HepG2 (cell line): ENCODE results near the gene ZSCAN23. TPM values are rescaled to one million over a fixed set of nuclear protein-coding genes. Genes with fewer than 3 reads are reported as not detected.

ENCODE experiments used
- ARHGAP35 ChIP-seq: sonication (generic); formaldehyde crosslinking; IDR thresholded peaks from 2 replicates; pipeline ENCODE4 v1.9.0; 2022; ENCODE audit warnings: mild to moderate bottlenecking, inconsistent platforms, moderate library complexity, missing genetic modification reagents, borderline replicate concordance
- CREB1 ChIP-seq, 2 experiments: fragments of 450-650 bp in 1 of 2; IDR thresholded peaks; 2 replicates each; pipeline ENCODE4 v1.6.1; 2016 to 2017; ENCODE audit warnings: control low read depth in 1 of 2, mild to moderate bottlenecking in 1 of 2, missing compliant biosample characterization in 1 of 2, missing genetic modification characterization in 1 of 2
- DZIP1 ChIP-seq: sonication (generic); formaldehyde crosslinking; IDR thresholded peaks from 2 replicates; pipeline ENCODE4 v1.5.0; 2020; ENCODE audit warnings: mild to moderate bottlenecking, missing genetic modification reagents
- FOSL2 ChIP-seq: sonication (generic); formaldehyde crosslinking; IDR thresholded peaks from 2 replicates; pipeline ENCODE4 v1.4.0; 2020; ENCODE audit warnings: missing genetic modification reagents
- NFYB ChIP-seq: sonication (generic); formaldehyde crosslinking; IDR thresholded peaks from 2 replicates; pipeline ENCODE4 v1.4.0; 2020; ENCODE audit warnings: missing genetic modification reagents
- PHF20 ChIP-seq: sonication (generic); formaldehyde crosslinking; IDR thresholded peaks from 2 replicates; pipeline ENCODE4 v1.5.0; 2020; ENCODE audit warnings: mild to moderate bottlenecking, missing genetic modification reagents
- POGZ ChIP-seq: sonication (generic); formaldehyde crosslinking; IDR thresholded peaks from 2 replicates; pipeline ENCODE4 v1.4.0; 2020; ENCODE audit warnings: mild to moderate bottlenecking, missing genetic modification reagents
- SRF ChIP-seq: IDR thresholded peaks from 2 replicates; pipeline ENCODE4 v1.6.1; 2011; ENCODE audit warnings: mild to moderate bottlenecking, low read depth, low read length, moderate library complexity
- TCF12 ChIP-seq, 2 experiments: fragments of 450-650 bp in 1 of 2; sonication (generic) in 1 of 2; formaldehyde crosslinking in 1 of 2; IDR thresholded peaks; 2 replicates each; pipeline versions ENCODE4 v1.6.1 to v1.8.0; 2017 to 2022; ENCODE audit warnings: antibody characterized with exemption in 1 of 2, mild to moderate bottlenecking in 1 of 2, missing genetic modification reagents in 1 of 2, moderate library complexity in 1 of 2
- THYN1 ChIP-seq: sonication (generic); formaldehyde crosslinking; IDR thresholded peaks from 2 replicates; pipeline ENCODE4 v1.8.1; 2023; ENCODE audit warnings: low read depth, mild to moderate bottlenecking, moderate library complexity, missing genetic modification reagents, borderline replicate concordance
- ZFYVE20 ChIP-seq: sonication (generic); formaldehyde crosslinking; IDR thresholded peaks from 2 replicates; pipeline ENCODE4 v1.8.0; 2023; ENCODE audit warnings: low read depth, mild to moderate bottlenecking, moderate library complexity, missing genetic modification reagents, borderline replicate concordance
- ZGPAT ChIP-seq: IDR thresholded peaks from 2 replicates; pipeline ENCODE4 v1.6.1; 2016; ENCODE audit warnings: mild to moderate bottlenecking
- ZNF180 ChIP-seq: sonication (generic); formaldehyde crosslinking; IDR thresholded peaks from 2 replicates; pipeline ENCODE4 v1.4.0; 2020; ENCODE audit warnings: low read depth, missing genetic modification reagents, borderline replicate concordance
- ZNF33A ChIP-seq: sonication (generic); formaldehyde crosslinking; IDR thresholded peaks from 2 replicates; pipeline ENCODE4 v1.5.1; 2020; ENCODE audit warnings: missing genetic modification reagents, mild to moderate bottlenecking, moderate library complexity, borderline replicate concordance
- ZNF792 ChIP-seq: IDR thresholded peaks from 2 replicates; pipeline ENCODE4 v1.6.1; 2016
- ZSCAN25 ChIP-seq: sonication (generic); formaldehyde crosslinking; IDR thresholded peaks from 2 replicates; pipeline ENCODE4 v1.8.0; 2022; ENCODE audit warnings: mild to moderate bottlenecking, missing genetic modification reagents
- polyA plus RNA-seq, 8 experiments: library from polyadenylated mRNA; depleted of rRNA in 3 of 8; stranded (reverse) in 7 of 8; unstranded in 1 of 8; fragments of >200 nt; fragmentation: Illumina TruSeq in 4 of 8; extraction: Trizol in 4 of 8; gene quantifications; 2 replicates each; pipeline versions ENCODE4 v1.2.1 to v1.2.3, GENCODE V29; 2011 to 2016; ENCODE audit warnings: low read depth in 4 of 8, missing spikeins in 1 of 8, mixed read lengths in 1 of 8; ENCODE audit not compliant: insufficient read depth in 1 of 8
- total RNA-seq, 5 experiments: library from RNA; depleted of rRNA; stranded (reverse); fragments of >200 nt; fragmentation: Illumina TruSeq; extraction: Trizol; gene quantifications; 2 replicates each; pipeline ENCODE4 v1.2.3, GENCODE V29; 2016; ENCODE audit warnings: low read depth in 1 of 5
- TF ChIP-seq, protein P1 (sequence below): sonication (generic); formaldehyde crosslinking; IDR thresholded peaks from 2 replicates; pipeline ENCODE4 v1.4.0; 2020; ENCODE audit warnings: mild to moderate bottlenecking, missing genetic modification reagents
- TF ChIP-seq, protein P2 (sequence below): sonication (generic); formaldehyde crosslinking; IDR thresholded peaks from 2 replicates; pipeline ENCODE4 v1.4.0; 2020; ENCODE audit warnings: mild to moderate bottlenecking, missing genetic modification reagents
- TF ChIP-seq, protein P3 (sequence below): sonication (generic); formaldehyde crosslinking; IDR thresholded peaks from 2 replicates; pipeline ENCODE4 v1.5.1; 2020; ENCODE audit warnings: missing genetic modification reagents, mild to moderate bottlenecking, borderline replicate concordance

The ZSCAN23 gene
- total and polyA plus RNA-seq, 2 of the 13 experiments (the other 11 are each of a cell fraction or from before 2014, with no cell fraction given) = 0.29 to 1.2 TPM

- no peak for TF ChIP-seq THYN1
- TF ChIP-seq ZSCAN25 (CRISPR knock-in tag) = 0 out of 2 replicates have a peak, but pooled peaks have one; percentile 55
- TF ChIP-seq DZIP1 = no peak
- TF ChIP-seq NFYB (CRISPR knock-in tag) = peak; percentile 58; the same call in 1 of the 2 replicates
- peak; percentile 97 for TF ChIP-seq ZNF792 (CRISPR knock-in tag)
- TF ChIP-seq SRF = no peak
- TF ChIP-seq ZFYVE20 = no peak
- peak; percentile 99 for TF ChIP-seq POGZ (CRISPR knock-in tag)
- TF ChIP-seq, protein P1, sequence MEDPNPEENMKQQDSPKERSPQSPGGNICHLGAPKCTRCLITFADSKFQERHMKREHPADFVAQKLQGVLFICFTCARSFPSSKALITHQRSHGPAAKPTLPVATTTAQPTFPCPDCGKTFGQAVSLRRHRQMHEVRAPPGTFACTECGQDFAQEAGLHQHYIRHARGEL = no peak
- TF ChIP-seq FOSL2 (CRISPR knock-in tag) = peak; percentile 73
- TF ChIP-seq, protein P2, sequence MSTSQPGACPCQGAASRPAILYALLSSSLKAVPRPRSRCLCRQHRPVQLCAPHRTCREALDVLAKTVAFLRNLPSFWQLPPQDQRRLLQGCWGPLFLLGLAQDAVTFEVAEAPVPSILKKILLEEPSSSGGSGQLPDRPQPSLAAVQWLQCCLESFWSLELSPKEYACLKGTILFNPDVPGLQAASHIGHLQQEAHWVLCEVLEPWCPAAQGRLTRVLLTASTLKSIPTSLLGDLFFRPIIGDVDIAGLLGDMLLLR (CRISPR knock-in tag) = peak; percentile 94
- TF ChIP-seq PHF20 (CRISPR knock-in tag) = peak; percentile 91
- peak; percentile 92 for TF ChIP-seq ZGPAT (CRISPR knock-in tag)
- TF ChIP-seq, protein P3, sequence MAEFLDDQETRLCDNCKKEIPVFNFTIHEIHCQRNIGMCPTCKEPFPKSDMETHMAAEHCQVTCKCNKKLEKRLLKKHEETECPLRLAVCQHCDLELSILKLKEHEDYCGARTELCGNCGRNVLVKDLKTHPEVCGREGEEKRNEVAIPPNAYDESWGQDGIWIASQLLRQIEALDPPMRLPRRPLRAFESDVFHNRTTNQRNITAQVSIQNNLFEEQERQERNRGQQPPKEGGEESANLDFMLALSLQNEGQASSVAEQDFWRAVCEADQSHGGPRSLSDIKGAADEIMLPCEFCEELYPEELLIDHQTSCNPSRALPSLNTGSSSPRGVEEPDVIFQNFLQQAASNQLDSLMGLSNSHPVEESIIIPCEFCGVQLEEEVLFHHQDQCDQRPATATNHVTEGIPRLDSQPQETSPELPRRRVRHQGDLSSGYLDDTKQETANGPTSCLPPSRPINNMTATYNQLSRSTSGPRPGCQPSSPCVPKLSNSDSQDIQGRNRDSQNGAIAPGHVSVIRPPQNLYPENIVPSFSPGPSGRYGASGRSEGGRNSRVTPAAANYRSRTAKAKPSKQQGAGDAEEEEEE (CRISPR knock-in tag) = 0 out of 2 replicates have a peak, but pooled peaks have one; percentile 81
- TF ChIP-seq ARHGAP35 (CRISPR knock-in tag) = peak; percentile 84; the same call in 1 of the 2 replicates
- TF ChIP-seq CREB1 (IDR thresholded peaks at IDR 0.05) = peak; percentile 84
- peak; percentile 84 for TF ChIP-seq CREB1 (CRISPR knock-in tag; IDR thresholded peaks at IDR 0.05)
- no peak; the same call in 1 of the 2 replicates for TF ChIP-seq ZNF33A (CRISPR knock-in tag)
- TF ChIP-seq TCF12 (IDR thresholded peaks at IDR 0.05) = no peak
- 0 out of 2 replicates have a peak, but pooled peaks have one; percentile 64 for TF ChIP-seq TCF12 (CRISPR knock-in tag; IDR thresholded peaks at IDR 0.05)
- no peak for TF ChIP-seq ZNF180 (CRISPR knock-in tag)
Measured at GRCh38 chr6:28383235-28384142, 59.8 kb downstream of the ZSCAN23 start (continued).
